Gastrocnemius medialis (tissue), 4 donors: ENCODE data around the gene ERCC6L2.

Source experiments
- POLR2A ChIP-seq, 2 donors: fragments of 450-650 bp; IDR thresholded peaks; one replicate each; pipeline ENCODE4 v1.6.1; 2017; ENCODE audit warnings: antibody characterized with exemption in 2 of 2, mild to moderate bottlenecking in 2 of 2, moderate library complexity in 2 of 2
- TF ChIP-seq, protein P1 (sequence below), 5 experiments: fragments of 450-650 bp in 3 of 5; fragments of 200-600 bp in 2 of 5; sonication (generic) in 2 of 5; IDR thresholded peaks in 4 of 5; conservative IDR thresholded peaks in 1 of 5; 1 replicate in 4 of 5; 2 replicates in 1 of 5; pipeline ENCODE4 v1.5.1; 2016 to 2019; ENCODE audit warnings: antibody characterized with exemption in 5 of 5, mild to moderate bottlenecking in 3 of 5, moderate library complexity in 3 of 5

DNA sequence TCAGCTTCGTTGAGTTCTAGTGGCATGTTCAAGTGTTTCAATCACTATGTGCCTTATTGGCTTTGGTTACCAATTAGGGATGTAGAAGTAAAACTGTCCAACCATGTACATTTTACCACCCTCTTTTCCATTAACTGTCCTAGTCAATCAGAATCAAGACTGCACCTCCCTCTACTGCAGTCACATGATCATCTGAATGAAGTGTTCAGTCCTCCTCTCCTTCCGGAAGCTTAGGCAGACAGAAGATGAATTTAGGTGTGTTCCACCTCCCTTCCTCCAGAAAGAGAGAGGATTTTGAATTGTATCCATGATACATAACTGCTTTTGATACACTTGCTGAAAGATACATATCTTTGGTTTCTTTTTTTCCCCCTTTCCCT is 133.7 kb downstream of the ERCC6L2 start:
- TF ChIP-seq, protein P1, sequence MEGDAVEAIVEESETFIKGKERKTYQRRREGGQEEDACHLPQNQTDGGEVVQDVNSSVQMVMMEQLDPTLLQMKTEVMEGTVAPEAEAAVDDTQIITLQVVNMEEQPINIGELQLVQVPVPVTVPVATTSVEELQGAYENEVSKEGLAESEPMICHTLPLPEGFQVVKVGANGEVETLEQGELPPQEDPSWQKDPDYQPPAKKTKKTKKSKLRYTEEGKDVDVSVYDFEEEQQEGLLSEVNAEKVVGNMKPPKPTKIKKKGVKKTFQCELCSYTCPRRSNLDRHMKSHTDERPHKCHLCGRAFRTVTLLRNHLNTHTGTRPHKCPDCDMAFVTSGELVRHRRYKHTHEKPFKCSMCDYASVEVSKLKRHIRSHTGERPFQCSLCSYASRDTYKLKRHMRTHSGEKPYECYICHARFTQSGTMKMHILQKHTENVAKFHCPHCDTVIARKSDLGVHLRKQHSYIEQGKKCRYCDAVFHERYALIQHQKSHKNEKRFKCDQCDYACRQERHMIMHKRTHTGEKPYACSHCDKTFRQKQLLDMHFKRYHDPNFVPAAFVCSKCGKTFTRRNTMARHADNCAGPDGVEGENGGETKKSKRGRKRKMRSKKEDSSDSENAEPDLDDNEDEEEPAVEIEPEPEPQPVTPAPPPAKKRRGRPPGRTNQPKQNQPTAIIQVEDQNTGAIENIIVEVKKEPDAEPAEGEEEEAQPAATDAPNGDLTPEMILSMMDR (IDR thresholded peaks at IDR 0.05 in 4 of 5, conservative IDR thresholded peaks at IDR 0.05 in 1 of 5), result no peak
- TF ChIP-seq POLR2A (IDR thresholded peaks at IDR 0.05), result no peak
